ENCODE data around the gene ERBB4.

ERBB4 gene

DNA sequence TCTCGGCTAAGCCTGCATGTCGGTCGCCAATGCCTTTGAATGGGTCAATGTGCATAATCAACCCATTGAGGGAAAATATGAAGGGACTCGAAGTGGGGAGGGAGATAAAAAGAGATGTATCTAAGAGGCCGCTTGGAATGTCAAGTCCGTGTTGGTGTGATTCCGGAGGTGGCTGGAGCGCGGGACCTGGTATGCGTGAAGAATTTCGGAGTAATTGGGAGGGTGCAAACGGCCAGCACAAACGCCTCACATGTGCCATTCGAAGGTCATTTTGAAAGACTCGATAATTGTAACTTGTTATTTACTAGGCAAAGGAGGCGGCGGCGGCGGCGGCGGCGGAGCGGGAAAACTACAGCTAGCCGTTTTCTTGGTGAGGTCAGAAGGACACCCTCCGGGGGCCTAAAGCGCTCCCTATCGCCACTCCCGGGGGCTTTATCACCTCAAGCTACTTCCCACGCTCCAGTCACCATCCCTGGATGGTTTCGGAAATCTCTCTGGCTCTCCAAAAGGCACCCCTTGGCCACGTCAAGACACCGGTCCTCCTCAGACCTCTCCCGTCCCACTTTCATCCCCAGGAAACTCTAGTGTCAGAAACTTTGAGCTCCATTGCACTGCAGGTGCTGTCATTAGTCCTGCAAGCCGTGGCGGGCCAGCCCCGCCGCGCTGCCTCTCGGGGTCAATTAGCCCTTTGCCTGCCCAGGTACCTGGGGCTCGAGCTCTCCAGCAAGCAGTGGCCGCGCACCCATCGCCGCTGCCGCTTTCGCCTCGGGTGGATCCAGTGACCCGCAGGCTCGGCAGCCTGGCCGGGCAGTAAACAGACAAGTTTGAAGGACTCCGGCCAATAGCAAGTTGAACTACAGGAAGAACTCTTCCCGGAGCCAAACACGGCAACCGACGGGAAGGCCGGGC lies 1.5 kb downstream of the ERBB4 start:
- Mint-ChIP-seq H3K27ac (no peak overlapping the region), H3K27me3 (peaks cover 34 to 44% of the 10 kb centered on the region in 2 donors)

DNA sequence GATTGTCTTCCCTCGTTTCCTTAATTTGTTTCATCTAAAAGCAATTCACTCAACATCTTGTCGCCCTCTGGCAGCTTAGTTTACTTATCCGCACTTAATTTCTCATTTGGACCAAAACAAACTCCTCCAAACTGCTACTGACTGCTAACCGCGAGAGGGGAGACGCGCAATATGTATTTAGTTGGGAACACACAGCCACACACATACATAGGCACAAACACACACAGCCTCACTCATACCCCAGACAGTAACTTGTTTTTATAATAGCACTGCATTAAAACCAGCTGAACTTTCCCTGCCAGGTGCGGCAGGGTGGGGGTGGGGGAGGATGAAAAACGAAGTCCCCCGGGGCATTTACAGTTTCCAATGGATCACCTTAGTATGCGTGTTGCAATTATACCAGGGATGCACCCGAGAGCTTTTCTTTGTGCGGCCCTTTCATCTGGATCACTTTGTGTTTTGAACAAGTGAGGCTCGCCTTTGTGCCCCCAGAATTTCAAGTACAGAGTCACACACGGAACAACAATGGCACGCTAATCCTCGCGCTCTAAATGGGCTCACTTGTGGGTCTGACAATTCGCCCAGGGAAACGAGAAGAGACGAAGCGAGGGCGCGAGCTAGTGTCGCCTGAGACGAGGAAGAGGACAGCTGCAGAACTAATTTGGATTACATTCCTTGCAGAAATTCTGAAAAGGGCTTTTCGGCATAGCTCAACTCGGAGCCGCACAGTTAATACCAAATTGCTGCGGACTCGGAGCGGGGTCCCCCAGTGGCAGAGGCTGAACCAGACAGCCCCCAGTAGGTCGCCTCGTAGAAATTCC lies 2.4 kb downstream of the ERBB4 start:
- ATAC-seq (replicated peaks): no peak
- H3K36me3 Mint-ChIP-seq (ENCODE audit: insufficient read depth): no peaks in the 10 kb centered on the region
- H3K27ac Mint-ChIP-seq: no peak overlapping the region
- H3K9me3 Mint-ChIP-seq: peaks cover 0 to 1% of the 10 kb centered on the region in 2 donors
- H3K4me1 Mint-ChIP-seq (ENCODE audit: low read depth in 2 of 2): peaks cover 2 to 3% of the 10 kb centered on the region in 2 donors
- peak overlapping the region in 1 of 2 donors; percentile 57 for H3K4me3 Mint-ChIP-seq
- DNase-seq: no peak
- peaks cover 34 to 44% of the 10 kb centered on the region in 2 donors for H3K27me3 Mint-ChIP-seq

More for the DNA sequence above, 1.5 kb downstream of the ERBB4 start:
- Mint-ChIP-seq H3K4me1 (ENCODE audit: low read depth in 2 of 2) (peaks cover 2 to 3% of the 10 kb centered on the region in 2 donors), H3K36me3 (ENCODE audit: insufficient read depth) (no peaks in the 10 kb centered on the region), H3K4me3 (peak overlapping the region in 1 of 2 donors; percentile 57), H3K9me3 (peaks cover 0 to 1% of the 10 kb centered on the region in 2 donors)
- DNase-seq (no peak), ATAC-seq (replicated peaks) (no peak)

DNA sequence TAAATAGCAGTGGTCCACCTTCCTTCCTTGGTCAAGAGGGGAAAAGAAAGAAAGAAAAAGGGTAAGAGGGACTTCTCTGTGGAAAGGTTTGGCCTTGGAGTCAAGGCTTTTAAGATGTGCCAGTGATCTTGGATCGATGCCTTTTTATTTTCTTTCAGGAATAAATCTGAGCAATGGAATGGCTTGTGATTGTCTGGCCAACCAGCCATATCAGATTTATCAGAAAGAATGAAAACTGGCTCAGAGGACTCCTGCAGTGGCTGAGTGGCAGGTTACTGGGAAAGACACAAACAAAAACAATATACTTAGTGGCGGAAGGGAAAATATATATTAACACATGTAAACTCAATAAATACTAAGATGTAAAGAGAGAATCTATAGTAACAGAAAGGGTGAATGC lies 4.3 kb downstream of the ERBB4 start:
- no peaks in the 10 kb centered on the region for H3K9me3 Mint-ChIP-seq
- H3K36me3 Mint-ChIP-seq (ENCODE audit: insufficient read depth): no peaks in the 10 kb centered on the region
- ATAC-seq (replicated peaks) (no peak), DNase-seq (no peak)
- H3K27ac Mint-ChIP-seq: no peak overlapping the region
- peaks cover 0 to 2% of the 10 kb centered on the region in 2 donors for H3K4me1 Mint-ChIP-seq (ENCODE audit: low read depth in 2 of 2)
- no peak overlapping the region for H3K4me3 Mint-ChIP-seq
- H3K27me3 Mint-ChIP-seq: peaks cover 26 to 36% of the 10 kb centered on the region in 2 donors

DNA sequence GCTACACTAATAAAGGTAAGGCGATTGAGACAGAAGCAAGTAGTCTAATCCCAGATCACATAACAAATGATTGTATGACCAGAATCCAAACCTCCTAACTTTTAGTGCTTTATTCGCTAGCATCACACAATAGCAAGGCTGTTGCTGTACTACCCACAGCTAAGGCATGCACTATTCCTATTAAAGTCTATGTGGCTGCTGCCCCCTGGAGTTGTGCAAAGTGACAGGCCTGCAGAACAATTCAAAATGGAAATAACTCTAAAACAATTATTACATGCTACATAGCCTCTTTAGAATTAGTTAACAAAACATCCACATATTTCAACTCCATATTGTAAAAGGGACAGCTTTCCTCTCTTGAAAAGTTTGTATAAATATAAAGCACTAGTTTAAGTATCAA lies 6.0 kb downstream of the ERBB4 start:
- ATAC-seq (replicated peaks) (no peak), DNase-seq (no peak)
- Mint-ChIP-seq H3K4me3 (no peak overlapping the region), H3K9me3 (no peaks in the 10 kb centered on the region), H3K27me3 (peaks cover 26 to 29% of the 10 kb centered on the region in 2 donors), H3K36me3 (ENCODE audit: insufficient read depth) (no peaks in the 10 kb centered on the region), H3K27ac (no peak overlapping the region), H3K4me1 (ENCODE audit: low read depth in 2 of 2) (peaks cover 0 to 2% of the 10 kb centered on the region in 2 donors)

DNA sequence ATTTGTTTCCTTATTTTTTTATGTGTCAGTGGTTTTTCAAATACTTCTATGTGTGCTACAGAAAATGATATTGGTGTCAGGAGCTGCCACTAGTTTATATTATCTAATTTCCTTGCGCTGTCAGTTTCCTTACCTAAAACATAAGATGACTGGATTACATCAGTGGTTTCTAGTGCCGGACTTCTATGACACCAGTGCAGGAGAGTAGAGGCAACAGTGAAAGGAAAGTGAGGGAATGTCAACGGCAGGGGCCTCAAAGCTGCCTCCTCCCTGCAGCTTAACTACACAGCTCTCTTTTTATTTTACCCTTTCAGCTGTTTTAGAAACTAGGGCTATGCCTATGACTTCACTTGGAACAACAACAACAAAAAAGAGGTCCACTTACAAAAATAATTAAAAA lies 6.5 kb downstream of the ERBB4 start:
- no peak for ATAC-seq (replicated peaks)
- Mint-ChIP-seq H3K9me3 (no peaks in the 10 kb centered on the region), H3K27ac (no peak overlapping the region), H3K4me3 (no peak overlapping the region), H3K36me3 (ENCODE audit: insufficient read depth) (no peaks in the 10 kb centered on the region), H3K27me3 (peaks cover 21 to 24% of the 10 kb centered on the region in 2 donors), H3K4me1 (ENCODE audit: low read depth in 2 of 2) (peaks cover 0 to 2% of the 10 kb centered on the region in 2 donors)
- no peak for DNase-seq

DNA sequence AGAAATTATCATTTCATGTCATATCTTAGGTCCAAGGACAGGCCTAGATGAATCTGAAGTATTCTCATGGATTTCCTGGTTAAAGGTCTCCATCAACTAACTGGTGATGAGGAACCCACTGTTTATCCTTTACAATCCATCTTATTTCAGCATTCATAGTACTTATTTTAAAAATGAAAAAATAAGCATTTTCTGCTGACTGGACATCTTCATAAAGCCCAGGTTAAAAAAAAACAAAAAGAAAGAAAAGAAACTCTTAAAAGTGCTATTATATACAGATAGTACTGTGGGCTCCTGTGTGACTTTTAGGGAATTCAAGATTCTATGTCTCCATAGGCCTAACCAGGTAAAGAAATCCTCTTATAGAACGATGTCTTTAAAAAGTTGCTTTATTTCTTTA lies 7.1 kb downstream of the ERBB4 start:
- ATAC-seq (replicated peaks) (no peak), DNase-seq (no peak)
- Mint-ChIP-seq H3K9me3 (no peaks in the 10 kb centered on the region), H3K27me3 (peaks cover 15 to 18% of the 10 kb centered on the region in 2 donors), H3K27ac (no peak overlapping the region), H3K36me3 (ENCODE audit: insufficient read depth) (no peaks in the 10 kb centered on the region), H3K4me3 (no peak overlapping the region), H3K4me1 (ENCODE audit: low read depth in 2 of 2) (no peaks in the 10 kb centered on the region)

DNA sequence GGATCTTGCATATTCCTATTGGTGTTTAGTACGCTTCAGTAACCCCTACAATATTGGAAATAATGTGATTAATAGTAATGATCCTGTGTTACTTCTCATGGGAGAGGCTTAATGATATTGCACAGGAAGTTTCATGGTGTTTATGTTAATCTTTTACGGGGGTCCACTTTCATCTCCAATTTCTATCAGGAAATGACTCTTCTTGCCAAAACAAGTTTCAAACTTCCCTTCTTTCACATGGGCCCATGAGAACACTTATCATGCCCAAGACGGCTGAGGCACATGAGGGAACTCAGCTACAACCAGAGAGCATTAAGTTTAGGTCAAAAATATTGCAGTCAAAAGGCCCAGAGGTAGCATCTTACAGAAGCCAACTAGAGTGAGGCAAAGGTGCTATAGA lies 7.6 kb downstream of the ERBB4 start:
- Mint-ChIP-seq H3K4me3 (no peak overlapping the region), H3K27me3 (peaks cover 10 to 13% of the 10 kb centered on the region in 2 donors), H3K4me1 (ENCODE audit: low read depth in 2 of 2) (no peaks in the 10 kb centered on the region), H3K36me3 (ENCODE audit: insufficient read depth) (no peaks in the 10 kb centered on the region), H3K27ac (no peak overlapping the region), H3K9me3 (no peaks in the 10 kb centered on the region)
- ATAC-seq (replicated peaks): no peak
- DNase-seq: no peak

DNA sequence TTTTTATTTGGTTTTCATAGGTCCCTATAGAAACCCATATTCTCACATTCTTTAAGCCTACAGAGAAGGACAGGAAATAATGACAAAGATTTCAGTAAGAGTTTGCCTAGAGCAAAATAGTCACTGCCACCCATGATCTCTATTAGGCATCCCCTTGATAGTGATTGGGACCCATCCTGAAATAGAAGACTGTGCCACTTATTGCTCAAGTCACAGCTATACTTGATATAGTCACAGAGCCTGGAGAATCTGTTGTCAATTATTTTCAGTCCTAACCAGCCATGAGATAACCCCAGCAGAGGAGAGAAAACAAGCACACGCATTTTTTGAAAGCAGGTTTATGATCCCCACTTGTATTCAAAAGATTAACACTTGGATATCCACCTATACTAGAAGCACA lies 8.2 kb downstream of the ERBB4 start:
- ATAC-seq (replicated peaks): no peak
- no peaks in the 10 kb centered on the region for H3K9me3 Mint-ChIP-seq
- H3K36me3 Mint-ChIP-seq (ENCODE audit: insufficient read depth): no peaks in the 10 kb centered on the region
- no peak overlapping the region for H3K4me3 Mint-ChIP-seq
- peaks cover 7 to 8% of the 10 kb centered on the region in 2 donors for H3K27me3 Mint-ChIP-seq
- DNase-seq: no peak
- H3K4me1 Mint-ChIP-seq (ENCODE audit: low read depth in 2 of 2): no peaks in the 10 kb centered on the region
- no peak overlapping the region for H3K27ac Mint-ChIP-seq

DNA sequence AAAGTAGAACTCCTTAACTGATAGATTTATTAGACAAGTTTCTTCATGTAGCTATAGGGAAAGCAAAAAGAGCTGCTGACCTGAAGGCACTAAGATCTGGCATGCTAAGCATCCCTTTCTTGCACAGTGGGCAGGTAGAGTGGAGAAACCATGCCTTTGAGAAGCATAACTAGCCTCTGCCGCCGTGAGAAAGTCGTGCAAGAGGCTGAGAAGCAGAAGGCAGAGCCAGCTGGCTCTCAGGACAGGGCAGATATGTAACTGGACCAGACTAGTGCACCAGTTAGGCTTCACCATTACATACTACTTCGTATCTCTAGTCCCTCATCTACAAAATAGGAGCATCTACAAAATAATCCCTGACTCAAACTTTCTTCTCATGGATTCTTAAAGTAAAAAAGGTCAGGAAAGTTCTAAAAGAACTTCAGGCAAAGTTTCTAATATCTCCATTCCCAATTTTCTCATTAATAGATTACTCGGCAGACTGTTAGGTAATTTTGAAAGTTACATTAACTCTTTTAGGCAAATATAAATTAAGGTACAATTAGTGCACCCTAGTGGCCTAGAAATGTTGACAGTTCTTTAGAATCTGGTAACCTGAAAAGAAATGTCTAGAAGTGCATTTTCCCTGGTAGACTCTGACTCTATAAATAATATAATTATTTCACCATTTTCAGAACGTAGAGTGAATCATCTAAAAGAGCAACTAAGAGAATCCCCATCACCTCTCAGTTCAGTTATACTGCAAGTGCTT lies 10.3 kb downstream of the ERBB4 start:
- Mint-ChIP-seq H3K36me3 (ENCODE audit: insufficient read depth) (no peaks in the 10 kb centered on the region), H3K4me1 (ENCODE audit: low read depth in 2 of 2) (no peaks in the 10 kb centered on the region), H3K27me3 (no peaks in the 10 kb centered on the region), H3K4me3 (no peak overlapping the region), H3K27ac (no peak overlapping the region), H3K9me3 (no peaks in the 10 kb centered on the region)
- ATAC-seq (replicated peaks) (no peak), DNase-seq (no peak)

DNA sequence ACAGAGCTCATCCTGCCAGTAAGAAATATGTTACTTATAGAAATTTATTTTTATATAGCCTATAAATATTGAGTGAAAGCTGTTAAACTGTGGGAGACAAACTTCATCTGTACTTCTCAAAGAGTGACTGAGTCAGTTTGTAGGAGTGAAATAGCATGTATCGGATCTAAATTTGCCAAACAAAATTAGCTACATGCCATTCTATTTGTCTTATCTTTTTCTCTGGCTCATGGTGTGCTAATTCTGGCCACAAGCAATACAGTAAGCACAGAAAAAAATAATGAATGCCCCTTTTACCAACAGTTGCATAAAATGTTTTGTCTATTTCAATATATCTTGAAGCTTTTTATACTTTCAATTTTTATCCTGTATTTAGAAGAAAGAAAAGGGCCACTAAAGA lies 12.5 kb downstream of the ERBB4 start:
- DNase-seq: no peak
- Mint-ChIP-seq H3K4me3 (no peak overlapping the region), H3K36me3 (ENCODE audit: insufficient read depth) (no peaks in the 10 kb centered on the region), H3K4me1 (ENCODE audit: low read depth in 2 of 2) (no peaks in the 10 kb centered on the region), H3K27ac (no peak overlapping the region), H3K9me3 (no peaks in the 10 kb centered on the region), H3K27me3 (no peaks in the 10 kb centered on the region)
- no peak for ATAC-seq (replicated peaks)

DNA sequence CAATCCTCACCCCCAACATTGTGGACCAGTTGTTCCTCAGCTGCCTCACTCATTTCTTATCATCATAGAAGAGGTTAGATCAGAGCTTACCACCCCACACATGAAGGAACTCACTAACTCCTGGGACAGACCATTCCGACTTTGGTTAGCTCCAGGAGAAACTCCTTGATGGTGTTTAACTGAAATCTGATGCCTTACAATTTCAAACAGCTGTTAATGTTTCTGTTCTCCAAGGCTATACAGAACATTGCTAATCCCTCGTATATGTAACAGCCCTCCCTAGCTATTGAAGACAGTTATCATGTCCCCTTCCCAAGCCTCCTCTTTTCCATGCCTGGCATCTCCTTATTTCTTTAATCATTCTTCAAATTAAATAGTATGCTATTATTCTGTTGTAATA lies 14.8 kb downstream of the ERBB4 start:
- H3K27me3 Mint-ChIP-seq: no peaks in the 10 kb centered on the region
- no peak overlapping the region for H3K27ac Mint-ChIP-seq
- ATAC-seq (replicated peaks) (no peak), DNase-seq (no peak)
- H3K4me1 Mint-ChIP-seq (ENCODE audit: low read depth in 2 of 2): no peaks in the 10 kb centered on the region
- no peak overlapping the region for H3K4me3 Mint-ChIP-seq
- H3K36me3 Mint-ChIP-seq (ENCODE audit: insufficient read depth): no peaks in the 10 kb centered on the region
- H3K9me3 Mint-ChIP-seq: peaks cover 0 to 2% of the 10 kb centered on the region in 2 donors

DNA sequence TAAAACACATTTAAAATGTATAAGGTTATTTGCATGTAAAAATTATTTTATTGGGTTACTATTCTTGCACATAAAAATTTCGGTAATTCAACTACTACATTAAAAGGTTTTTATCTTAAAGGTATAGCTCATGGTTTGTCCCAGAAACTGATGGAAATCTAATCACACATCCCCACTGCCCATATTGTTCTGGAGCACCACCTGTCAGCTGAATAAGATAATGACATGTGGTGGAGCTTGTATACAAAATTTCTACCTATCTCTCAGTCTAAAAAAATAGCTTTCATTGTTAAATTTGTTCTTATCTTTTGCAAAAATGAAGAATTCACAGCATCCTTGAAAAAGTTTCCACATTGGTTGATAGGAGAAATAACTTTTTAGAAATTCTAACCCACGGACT lies 18.3 kb downstream of the ERBB4 start:
- DNase-seq (no peak), ATAC-seq (replicated peaks) (no peak)
- no peaks in the 10 kb centered on the region for H3K36me3 Mint-ChIP-seq (ENCODE audit: insufficient read depth)
- H3K4me1 Mint-ChIP-seq (ENCODE audit: low read depth in 2 of 2): no peaks in the 10 kb centered on the region
- no peak overlapping the region for H3K27ac Mint-ChIP-seq
- no peak overlapping the region for H3K4me3 Mint-ChIP-seq
- peaks cover 0 to 2% of the 10 kb centered on the region in 2 donors for H3K9me3 Mint-ChIP-seq
- H3K27me3 Mint-ChIP-seq: no peaks in the 10 kb centered on the region

DNA sequence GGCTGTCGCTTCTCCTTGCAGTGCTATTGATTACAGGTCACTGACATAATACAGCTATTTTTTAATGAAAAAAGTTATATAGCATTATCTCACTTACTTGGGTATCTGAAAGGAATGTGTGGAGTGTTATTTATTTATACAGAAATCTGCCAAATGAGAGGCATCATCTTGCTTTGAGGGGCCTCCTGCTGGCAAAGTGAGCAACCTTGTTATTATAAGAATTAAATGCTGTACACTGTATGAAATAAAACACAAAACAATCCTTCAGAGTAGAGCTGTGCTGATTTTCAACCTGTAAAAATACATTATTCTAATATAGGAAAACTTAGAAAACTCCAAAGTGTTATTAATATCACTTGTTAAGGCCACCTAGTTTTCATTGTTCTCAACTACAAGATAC lies 20.9 kb downstream of the ERBB4 start:
- no peaks in the 10 kb centered on the region for H3K27me3 Mint-ChIP-seq
- H3K9me3 Mint-ChIP-seq: peaks cover 0 to 3% of the 10 kb centered on the region in 2 donors
- no peak overlapping the region for H3K27ac Mint-ChIP-seq
- DNase-seq (no peak), ATAC-seq (replicated peaks) (no peak)
- H3K4me1 Mint-ChIP-seq (ENCODE audit: low read depth in 2 of 2): no peaks in the 10 kb centered on the region
- H3K4me3 Mint-ChIP-seq: no peak overlapping the region
- H3K36me3 Mint-ChIP-seq (ENCODE audit: insufficient read depth): no peaks in the 10 kb centered on the region
